HG02763 (cell line): ENCODE results near the gene ZNG1A.
"Not testable (repeated sequence)": the region's sequence is repeated elsewhere in the genome, so short reads cannot be mapped to it uniquely, and the experiment has no call there.

ENCODE experiments used
- ATAC-seq: cut with Tn5 transposase; IDR thresholded peaks from one replicate; pipeline ENCODE4 v1.9.1; 2021; ENCODE audit warnings: mild to moderate bottlenecking, moderate library complexity; ENCODE audit not compliant: unreplicated experiment

The ZNG1A gene

DNA sequence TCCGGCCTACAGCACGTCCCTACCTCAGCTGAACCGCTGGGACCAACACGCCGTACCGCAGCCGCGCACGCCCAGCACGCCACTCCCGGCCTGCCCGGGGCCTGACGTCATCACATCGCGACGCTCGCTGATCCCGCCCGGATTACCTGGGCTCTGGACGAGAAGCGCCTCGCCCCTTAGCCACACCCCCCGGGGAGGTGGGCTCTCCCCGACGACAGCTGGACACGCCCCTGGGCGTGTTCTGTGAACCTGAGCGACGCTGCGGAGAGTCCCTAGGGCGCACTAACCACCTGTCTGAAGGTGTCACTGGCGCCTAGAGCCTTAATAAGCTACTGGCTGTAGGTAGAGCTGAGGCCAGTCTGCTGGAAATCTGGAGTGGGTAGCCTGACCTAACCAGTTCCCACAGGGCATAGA is at the start of gene ZNG1A:
ZNG1A (minus strand) TSS at position 87 of the 414 bp plus-strand sequence. CDS start 87 bp downstream, outside the sequence.
- not testable (repeated sequence) for ATAC-seq

GRCh38 chr9:227860-228259 is 49.0 kb upstream of the ZNG1A start:
- ATAC-seq = no peak

DNA sequence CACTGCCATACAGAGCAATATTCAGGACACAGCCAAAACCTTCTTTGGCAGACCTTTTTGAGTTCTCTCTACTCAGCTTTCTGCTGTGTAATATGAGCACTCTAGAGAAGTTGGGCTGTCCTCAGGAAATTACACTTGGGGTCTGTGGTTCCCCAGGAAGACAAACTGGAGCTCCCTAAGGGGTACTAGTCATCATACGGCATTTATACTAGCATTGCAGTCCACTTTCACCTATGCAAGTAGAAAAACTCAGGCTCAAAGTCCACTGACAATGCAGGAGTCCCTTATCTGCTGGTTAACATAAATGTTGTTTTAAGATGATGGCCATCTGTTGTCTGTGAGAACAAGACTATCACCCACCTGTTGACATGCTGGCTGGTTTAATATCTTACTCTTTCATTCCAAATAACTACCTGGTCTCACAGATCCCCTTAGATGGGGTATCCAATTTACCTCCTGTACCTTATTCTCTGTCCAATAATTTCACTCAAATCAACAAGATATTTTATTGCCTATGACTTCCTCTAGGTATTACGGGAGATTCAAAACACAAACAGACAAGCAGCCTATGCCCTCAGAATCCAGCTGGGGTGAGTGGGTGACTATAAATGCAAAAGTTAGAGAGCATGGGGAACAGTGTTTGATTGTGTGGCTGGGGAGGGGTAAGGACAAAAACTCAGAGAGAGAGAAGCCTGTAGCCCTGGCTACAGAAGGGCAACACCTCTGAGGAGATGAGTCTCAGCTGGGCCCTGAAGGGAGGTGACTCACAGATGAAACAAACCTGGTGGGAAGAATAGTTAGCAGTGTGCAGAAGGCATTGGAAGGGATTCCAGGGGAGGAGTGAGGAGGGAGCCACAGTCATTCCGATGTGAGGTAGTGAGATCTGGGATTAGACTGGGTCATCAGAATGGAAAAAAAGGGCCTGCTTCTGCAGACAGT is 46.0 kb upstream of the ZNG1A start:
- no peak for ATAC-seq

- no peak for ATAC-seq
Measured at GRCh38 chr9:224026-224425, 45.2 kb upstream of the ZNG1A start.

DNA sequence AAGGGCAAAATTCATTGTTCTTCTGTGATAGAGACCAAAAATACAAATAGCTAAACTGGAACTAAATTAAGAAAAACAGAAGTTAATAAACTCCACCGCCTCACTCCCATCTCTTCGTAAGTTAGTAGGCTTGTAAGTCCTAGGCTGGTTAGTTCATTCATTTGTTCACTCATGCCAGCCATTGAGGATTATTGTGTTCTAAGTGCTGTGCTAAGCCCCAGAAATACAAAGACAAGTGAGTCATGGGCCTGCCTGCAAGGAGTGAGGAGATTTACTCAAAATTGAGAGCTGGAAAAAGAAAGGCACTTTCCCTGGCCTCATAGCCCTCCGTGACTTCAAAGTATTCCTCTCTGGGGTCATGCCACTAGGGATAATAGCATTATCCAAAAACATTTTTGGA is 44.3 kb upstream of the ZNG1A start:
- no peak for ATAC-seq

DNA sequence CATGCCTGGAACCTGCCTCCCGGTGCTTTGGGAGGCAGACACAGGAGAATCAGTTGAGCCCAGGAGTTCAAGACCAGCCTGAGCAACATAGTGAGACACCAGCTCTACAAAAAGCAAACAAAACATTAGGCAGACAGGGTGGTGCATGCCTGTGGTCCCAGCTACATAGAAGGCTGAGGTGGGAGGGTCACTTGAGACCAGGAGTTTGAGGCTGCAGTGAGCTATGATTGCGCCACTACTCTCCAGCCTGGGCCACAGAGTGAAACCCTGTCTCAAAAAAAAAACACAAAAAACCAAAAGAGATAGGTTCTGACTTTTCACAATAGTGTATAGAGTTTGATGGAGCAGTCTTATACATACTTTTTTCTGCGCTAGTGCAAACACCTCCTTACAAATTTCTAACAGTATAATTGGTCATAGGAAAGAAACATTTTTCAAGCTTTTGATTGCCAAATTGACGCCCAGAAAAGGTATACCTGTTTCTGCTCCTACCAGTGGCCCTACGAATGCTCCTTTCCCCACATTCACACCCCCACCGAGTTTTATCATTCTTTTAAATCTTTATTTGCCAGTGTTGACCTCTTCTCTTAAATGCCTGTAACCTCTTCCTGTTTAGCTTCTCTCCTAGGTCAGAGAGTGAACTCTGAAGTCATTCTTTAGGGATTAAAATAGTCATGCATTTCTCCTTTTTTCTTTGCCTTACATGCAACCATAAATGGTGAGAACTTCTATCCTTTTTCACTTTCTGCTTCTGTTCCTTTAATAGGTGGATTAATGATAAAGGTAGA is 43.3 kb upstream of the ZNG1A start:
- no peak for ATAC-seq

DNA sequence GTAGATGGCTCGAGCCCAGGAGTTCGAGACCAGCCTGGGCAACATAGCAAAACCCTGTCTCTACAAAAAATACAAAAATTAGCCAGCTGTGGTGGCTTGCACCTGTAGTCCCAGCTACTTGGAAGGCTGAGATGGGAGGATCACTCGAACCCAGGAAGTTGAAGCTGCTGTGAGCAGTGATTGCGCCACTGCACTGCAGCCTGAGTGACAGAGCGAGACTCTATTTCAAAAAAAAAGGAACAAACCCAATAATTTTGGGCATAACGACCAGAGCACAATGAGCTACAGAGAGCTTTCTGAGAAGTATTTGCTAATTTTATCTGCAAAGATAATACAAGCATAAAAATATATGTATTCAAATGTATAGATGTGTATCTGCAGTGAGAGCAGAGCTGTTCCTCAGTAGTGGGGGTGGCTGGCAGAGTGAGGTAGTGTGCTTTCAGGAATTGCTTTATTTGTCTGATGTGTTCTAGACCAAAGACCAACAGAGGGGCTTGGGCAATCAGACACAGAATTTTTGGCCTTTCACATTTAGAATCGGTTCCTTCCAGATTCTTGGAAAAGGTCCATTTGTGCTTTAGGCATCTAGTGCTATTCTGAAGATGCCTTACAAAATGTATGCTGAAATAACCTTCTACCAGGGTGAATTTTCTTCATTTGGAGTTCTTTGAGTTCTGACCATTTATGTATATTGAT is 41.0 kb upstream of the ZNG1A start:
- no peak for ATAC-seq

GRCh38 chr9:219036-219435 is 40.2 kb upstream of the ZNG1A start:
- not testable (repeated sequence) for ATAC-seq

- no peak for ATAC-seq
Measured at GRCh38 chr9:217950-218349, 39.1 kb upstream of the ZNG1A start.

DNA sequence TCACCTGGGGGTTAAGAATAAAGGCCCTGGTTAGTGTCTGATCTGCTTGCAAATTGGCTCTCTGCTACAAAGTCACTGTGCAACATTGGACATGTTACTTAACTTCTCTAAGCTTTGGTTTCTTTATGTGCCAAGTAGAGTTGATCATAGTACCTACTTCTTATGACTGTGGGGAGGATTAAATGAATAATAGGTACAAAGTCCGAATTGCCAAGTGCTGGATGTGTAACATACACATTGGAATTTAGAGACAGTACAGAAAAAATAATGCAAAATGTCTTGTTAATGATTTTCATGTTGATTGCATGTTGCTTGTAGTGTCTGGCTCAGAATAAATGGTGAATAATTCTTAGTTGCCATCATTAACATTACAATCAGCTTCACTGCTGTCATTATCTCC is 38.0 kb upstream of the ZNG1A start:
- ATAC-seq = no peak

- ATAC-seq = no peak
Measured at GRCh38 chr9:215631-216155, 36.8 kb upstream of the ZNG1A start.

GRCh38 chr9:214648-215493 is 36.0 kb upstream of the ZNG1A start, which contains the start of gene DOCK8:
TSS of gene DOCK8 (plus strand) at chr9:214865. CDS start at chr9:214977, 112 bp downstream.
- ATAC-seq = peak; percentile 81

GRCh38 chr9:214351-214647 is 35.4 kb upstream of the ZNG1A start:
- ATAC-seq = no peak

DNA sequence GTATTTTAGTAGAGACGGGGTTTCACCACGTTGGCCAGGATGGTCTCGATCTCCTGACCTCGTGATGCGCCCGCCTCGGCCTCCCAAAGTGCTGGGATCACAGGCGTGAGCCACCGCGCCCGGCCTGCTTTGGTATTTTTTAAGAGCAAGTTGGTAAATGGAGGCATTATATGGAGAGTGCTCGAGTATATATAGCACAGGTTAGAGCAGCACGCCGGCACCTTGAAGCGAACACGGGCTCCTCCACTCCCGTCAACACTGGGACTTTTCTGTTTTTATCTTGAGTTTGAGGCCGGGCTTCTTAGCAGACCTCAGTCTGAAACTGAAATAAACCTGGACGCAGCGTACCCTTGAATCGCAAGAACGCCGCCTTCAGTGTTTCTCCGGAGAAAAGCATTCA is 35.0 kb upstream of the ZNG1A start:
- ATAC-seq = not testable (repeated sequence)

DNA sequence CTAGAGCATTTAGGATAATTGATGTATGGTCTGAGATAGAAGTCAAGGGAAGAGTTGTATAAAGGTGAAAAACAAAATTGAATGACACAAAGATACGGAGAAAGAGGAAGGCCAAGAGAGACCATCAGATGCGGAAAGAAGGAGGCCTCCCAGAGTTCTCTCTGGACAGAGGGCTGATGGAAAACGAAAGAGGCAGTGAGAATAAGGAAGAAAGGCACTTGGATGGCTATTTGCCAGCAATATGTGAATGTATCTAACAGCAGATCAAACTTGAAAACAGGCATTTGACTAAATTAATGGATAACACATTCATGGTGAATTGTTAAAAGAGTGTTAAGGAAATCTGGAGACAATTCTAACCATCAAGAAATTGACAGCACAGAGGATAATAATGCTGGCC is 33.4 kb upstream of the ZNG1A start:
- ATAC-seq = no peak

GRCh38 chr9:211557-211956 is 32.7 kb upstream of the ZNG1A start:
- no peak for ATAC-seq

DNA sequence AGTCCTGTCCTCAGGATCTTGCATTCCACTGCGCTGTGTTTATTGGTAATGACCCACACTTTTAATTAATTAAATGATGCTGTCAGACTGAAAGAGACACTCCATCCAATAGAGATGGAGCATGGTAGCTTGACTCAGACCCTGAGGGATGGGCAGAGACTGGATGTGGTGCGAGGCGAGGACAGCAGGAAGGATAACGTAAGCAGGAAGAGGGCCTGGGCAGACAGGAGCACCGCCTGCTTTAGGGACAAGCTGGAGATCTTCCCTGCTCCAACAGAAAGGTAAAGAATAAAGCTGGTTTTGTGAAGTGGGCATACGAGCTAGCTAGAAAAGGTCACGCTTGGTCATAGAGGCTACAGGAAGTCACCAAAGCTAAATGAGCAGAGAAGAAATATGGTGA is 32.2 kb upstream of the ZNG1A start:
- no peak for ATAC-seq

DNA sequence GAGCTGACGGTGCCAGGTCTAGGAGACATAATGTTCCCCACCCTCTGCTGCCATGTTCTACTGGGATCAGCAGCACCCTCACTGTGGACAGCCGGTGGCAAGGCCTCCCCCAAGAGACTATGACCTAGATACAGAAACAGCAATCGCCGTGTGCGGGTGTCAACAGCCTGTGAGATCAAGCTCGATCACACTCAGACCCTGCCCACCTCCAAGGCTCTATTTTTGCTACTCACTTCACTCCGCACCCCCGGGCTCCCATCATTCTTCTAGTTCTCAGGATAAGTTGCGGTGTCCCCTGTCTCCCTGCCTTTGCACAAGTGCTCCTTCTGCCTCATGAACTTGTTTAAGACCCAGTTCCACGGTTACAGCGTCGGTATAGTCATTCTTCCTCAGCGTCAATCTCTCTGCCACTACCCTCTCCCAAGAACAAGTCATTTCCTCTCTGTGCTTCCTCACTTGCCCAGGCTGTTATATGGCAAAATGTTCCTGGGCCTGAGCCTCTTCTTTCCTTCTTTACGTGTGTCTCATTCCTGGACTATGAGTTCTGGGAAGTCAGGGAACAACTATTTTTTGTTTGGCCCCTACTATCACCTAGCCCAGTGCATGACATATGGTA is 30.4 kb upstream of the ZNG1A start:
- no peak for ATAC-seq

GRCh38 chr9:206481-206880 is 27.6 kb upstream of the ZNG1A start:
- ATAC-seq = no peak

- not testable (repeated sequence) for ATAC-seq
Measured at GRCh38 chr9:199601-200000, 20.7 kb upstream of the ZNG1A start.
